Colonic mucosa (tissue), 4 donors: Measurements from ENCODE around the gene SMOC1. TPM values are rescaled to one million over a fixed set of nuclear protein-coding genes. Genes with fewer than 3 reads are reported as not detected.

ENCODE experiments used
- DNase-seq: peaks from one replicate; pipeline ENCODE4 v3.0.0-alpha.2; 2020
- H3K27ac ChIP-seq: fragments of 200-600 bp; one replicate; pipeline ENCODE4 v1.8.0; 2021
- H3K27me3 ChIP-seq: fragments of 200-600 bp; one replicate; pipeline ENCODE4 v1.8.0; 2021
- H3K36me3 ChIP-seq: fragments of 200-600 bp; one replicate; pipeline ENCODE4 v1.8.0; 2021
- H3K4me1 ChIP-seq: fragments of 200-600 bp; one replicate; pipeline ENCODE4 v1.8.0; 2021; ENCODE audit warnings: mild to moderate bottlenecking
- H3K4me3 ChIP-seq: fragments of 200-600 bp; one replicate; pipeline ENCODE4 v1.8.0; 2021
- H3K9ac ChIP-seq, 2 donors: one replicate each; pipeline ENCODE4 v1.7.0; 2013; ENCODE audit warnings: control low read depth in 2 of 2, low read depth in 2 of 2, low read length in 2 of 2
- H3K9me3 ChIP-seq: fragments of 200-600 bp; one replicate; pipeline ENCODE4 v1.8.0; 2021
- CTCF ChIP-seq: fragments of 200-600 bp; IDR thresholded peaks from one replicate; pipeline ENCODE4 v1.8.0; 2022; ENCODE audit warnings: antibody characterized with exemption, mild to moderate bottlenecking
- intact Hi-C: fragments of 100-400 bp; cut with DNase I; formaldehyde crosslinking; loops from one replicate; pipeline ENCODE4 v1.14.1; 2022
- total RNA-seq, 2 donors: library from RNA; stranded (reverse); fragmentation: NEBNext Ultra II Directional in 1 of 2; extraction: Animal tissue kit (Norgen Biotek cat#: 25700) in 1 of 2; gene quantifications; one replicate each; pipeline ENCODE4 v1.2.1, GENCODE V29; 2021
- donor health status: healthy.
- donor health status: DM: no; HTN: no; CAD: no.
- donor health status: DM: no; HTN: no; CAD: no.

SMOC1 gene
- total RNA-seq, 2 donors from 2014 or later: 0.50 to 0.67 TPM

- Histone ChIP-seq H3K36me3 (no peaks in the 10 kb centered on the region), H3K4me1 (no peaks in the 10 kb centered on the region), H3K4me3 (no peak overlapping the region), H3K27me3 (no peaks in the 10 kb centered on the region), H3K27ac (no peak overlapping the region), H3K9me3 (no peaks in the 10 kb centered on the region), H3K9ac (no peak overlapping the region)
- no peak for TF ChIP-seq CTCF
- DNase-seq: no peak
- intact Hi-C loops: no loop called here
These were observed 113.3 kb downstream of the SMOC1 start for GRCh38 chr14:69992564-69992963.

GRCh38 chr14:69993326-69993725 is 114.1 kb downstream of the SMOC1 start:
- no peaks in the 10 kb centered on the region for H3K9me3 ChIP-seq
- H3K27ac ChIP-seq: no peak overlapping the region
- H3K9ac ChIP-seq: no peak overlapping the region
- H3K27me3 ChIP-seq: no peaks in the 10 kb centered on the region
- DNase-seq: no peak
- H3K36me3 ChIP-seq: no peaks in the 10 kb centered on the region
- TF ChIP-seq CTCF: no peak
- H3K4me3 ChIP-seq: no peak overlapping the region
- H3K4me1 ChIP-seq: no peaks in the 10 kb centered on the region
- intact Hi-C loops: no loop called here

DNA sequence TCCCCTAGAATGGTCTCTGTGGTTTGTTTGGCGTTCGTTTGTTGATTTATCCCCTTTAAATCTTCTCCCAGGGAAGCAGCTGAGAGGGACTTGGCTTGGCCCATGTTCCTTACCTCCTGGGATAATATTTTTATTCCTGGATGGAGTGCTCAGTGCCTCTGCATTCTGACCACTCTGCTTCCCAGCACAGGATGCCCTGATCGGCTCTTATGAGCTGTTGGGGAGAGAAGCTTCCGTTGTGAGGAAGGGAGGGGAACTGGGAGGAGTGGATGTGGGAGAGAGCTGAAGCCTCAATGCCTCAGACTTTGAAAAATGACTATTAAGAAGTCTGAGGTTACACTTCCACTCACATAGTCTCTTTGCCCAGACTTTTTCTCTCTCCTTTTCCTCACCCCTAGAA is 114.8 kb downstream of the SMOC1 start:
- no peaks in the 10 kb centered on the region for H3K4me1 ChIP-seq
- H3K4me3 ChIP-seq: no peak overlapping the region
- intact Hi-C loops: no loop called here
- no peaks in the 10 kb centered on the region for H3K36me3 ChIP-seq
- no peaks in the 10 kb centered on the region for H3K27me3 ChIP-seq
- TF ChIP-seq CTCF: no peak
- no peak overlapping the region for H3K9ac ChIP-seq
- no peak overlapping the region for H3K27ac ChIP-seq
- no peaks in the 10 kb centered on the region for H3K9me3 ChIP-seq
- no peak for DNase-seq

- no peaks in the 10 kb centered on the region for H3K36me3 ChIP-seq
- H3K4me1 ChIP-seq: no peaks in the 10 kb centered on the region
- H3K9ac ChIP-seq: no peak overlapping the region
- intact Hi-C loops: no loop called here
- no peak overlapping the region for H3K27ac ChIP-seq
- H3K4me3 ChIP-seq: no peak overlapping the region
- TF ChIP-seq CTCF: no peak
- H3K27me3 ChIP-seq: no peaks in the 10 kb centered on the region
- no peak for DNase-seq
- no peaks in the 10 kb centered on the region for H3K9me3 ChIP-seq
These were observed 117.0 kb downstream of the SMOC1 start for GRCh38 chr14:69996216-69996615.

DNA sequence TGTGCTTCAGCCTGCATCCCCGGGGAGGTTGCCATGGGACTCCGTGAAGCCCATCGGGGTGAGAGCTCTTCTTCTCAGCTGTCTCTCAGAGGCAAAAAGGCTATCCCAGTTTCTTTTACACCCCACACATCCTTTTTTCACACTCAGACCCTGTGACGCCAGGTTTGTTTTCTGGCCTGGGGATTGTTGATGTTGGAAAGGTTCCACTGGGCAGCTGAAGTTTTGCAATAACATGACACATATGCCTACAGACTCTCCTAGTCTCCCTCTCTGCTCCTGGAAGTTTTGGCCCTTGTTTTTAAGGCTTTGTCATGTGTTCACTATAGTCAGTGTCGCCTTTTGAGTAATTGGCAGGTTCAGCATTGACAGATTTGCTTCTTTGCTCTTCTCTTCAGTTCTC is 118.6 kb downstream of the SMOC1 start:
- no peaks in the 10 kb centered on the region for H3K9me3 ChIP-seq
- H3K9ac ChIP-seq: no peak overlapping the region
- H3K27ac ChIP-seq: no peak overlapping the region
- TF ChIP-seq CTCF: no peak
- no peaks in the 10 kb centered on the region for H3K36me3 ChIP-seq
- H3K4me3 ChIP-seq: no peak overlapping the region
- no peaks in the 10 kb centered on the region for H3K4me1 ChIP-seq
- intact Hi-C loops: no loop called here
- no peaks in the 10 kb centered on the region for H3K27me3 ChIP-seq
- no peak for DNase-seq

DNA sequence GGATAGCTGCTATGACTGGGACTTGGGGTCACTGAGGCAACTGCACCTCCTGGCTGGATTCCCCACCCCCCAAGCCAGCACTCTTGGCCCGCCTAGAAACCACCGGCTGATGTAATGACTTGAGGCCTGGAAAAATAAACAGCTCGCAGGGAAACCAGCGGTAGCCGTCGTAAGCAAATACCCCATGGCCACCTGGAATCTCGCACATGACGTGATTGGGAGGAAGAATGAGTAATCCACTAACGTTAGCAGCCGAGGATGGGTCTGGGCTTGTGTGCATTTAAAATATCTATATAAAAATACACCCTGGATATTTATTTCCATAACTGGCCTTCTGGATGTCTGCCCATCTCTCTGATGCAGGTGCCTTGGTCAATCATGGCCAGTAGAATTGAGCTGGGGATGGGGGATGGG is 120.1 kb downstream of the SMOC1 start:
- no peaks in the 10 kb centered on the region for H3K27me3 ChIP-seq
- no peaks in the 10 kb centered on the region for H3K4me1 ChIP-seq
- H3K27ac ChIP-seq: no peak overlapping the region
- no peak for TF ChIP-seq CTCF
- H3K4me3 ChIP-seq: no peak overlapping the region
- H3K9ac ChIP-seq: no peak overlapping the region
- intact Hi-C loops: no loop called here
- DNase-seq: no peak
- no peaks in the 10 kb centered on the region for H3K9me3 ChIP-seq
- H3K36me3 ChIP-seq: no peaks in the 10 kb centered on the region
